ENCODE measurements around the gene BLTP3A. TPM values are rescaled to one million over a fixed set of nuclear protein-coding genes. Genes with fewer than 3 reads are reported as not detected.
A peak's percentile ranks its signal among the peaks of the same experiment; 100 is the strongest.

The BLTP3A gene
- total and polyA plus RNA-seq, 2 of the 13 experiments (the other 11 are each of a cell fraction or from before 2014, with no cell fraction given) = 22.1 to 24.0 TPM

- peak; percentile 74; the same call in 1 of the 2 replicates for TF ChIP-seq EEA1 (CRISPR knock-in tag; IDR thresholded peaks at IDR 0.05; ENCODE audit: borderline replicate concordance)
- no peak for TF ChIP-seq ZZZ3 (CRISPR knock-in tag; IDR thresholded peaks at IDR 0.05; ENCODE audit: borderline replicate concordance)
- TF ChIP-seq SP2 (CRISPR knock-in tag; IDR thresholded peaks at IDR 0.05) = 0 out of 2 replicates have a peak, but pooled peaks have one; percentile 41
- TF ChIP-seq ZNF761 (CRISPR knock-in tag; conservative IDR thresholded peaks at IDR 0.05) = 0 out of 2 replicates have a peak, but pooled peaks have one; percentile 5
- peak; percentile 3 for TF ChIP-seq ZMYM3 (CRISPR knock-in tag; IDR thresholded peaks at IDR 0.05)
- TF ChIP-seq ZNF574 (CRISPR knock-in tag; IDR thresholded peaks at IDR 0.05) = peak; percentile 97
- no peak for TF ChIP-seq ZNF557 (CRISPR knock-in tag; IDR thresholded peaks at IDR 0.05)
- no peak for TF ChIP-seq CEBPZ (IDR thresholded peaks at IDR 0.05; ENCODE audit: low read length)
- peak; percentile 79 for TF ChIP-seq ASH2L (IDR thresholded peaks at IDR 0.05; ENCODE audit: insufficient read length, low read depth, low read length)
- TF ChIP-seq MBNL3 (CRISPR knock-in tag; conservative IDR thresholded peaks at IDR 0.05) = no peak
- TF ChIP-seq ZNF780A (CRISPR knock-in tag; IDR thresholded peaks at IDR 0.05) = no peak
- 0 out of 2 replicates have a peak, but pooled peaks have one; percentile 48 for TF ChIP-seq ZNF552 (CRISPR knock-in tag; IDR thresholded peaks at IDR 0.05; ENCODE audit: borderline replicate concordance)
- TF ChIP-seq RFX1 (IDR thresholded peaks at IDR 0.05) = no peak
- TF ChIP-seq ZNF709 (CRISPR knock-in tag; IDR thresholded peaks at IDR 0.05) = peak; percentile 74
- TF ChIP-seq ZMYM4 (CRISPR knock-in tag; IDR thresholded peaks at IDR 0.05) = peak; percentile 63; the same call in 1 of the 2 replicates
- TF ChIP-seq ZNF234 (CRISPR knock-in tag; conservative IDR thresholded peaks at IDR 0.05) = no peak; the same call in 1 of the 2 replicates
- no peak for TF ChIP-seq NCOR1 (IDR thresholded peaks at IDR 0.05; ENCODE audit: borderline replicate concordance, low read length)
- TF ChIP-seq ZNF512B (CRISPR knock-in tag; IDR thresholded peaks at IDR 0.05; ENCODE audit: borderline replicate concordance) = peak; percentile 80; the same call in 1 of the 2 replicates
- TF ChIP-seq ZNF44 (CRISPR knock-in tag; IDR thresholded peaks at IDR 0.05) = 0 out of 2 replicates have a peak, but pooled peaks have one; percentile 9
- TF ChIP-seq ZNF253 (CRISPR knock-in tag; IDR thresholded peaks at IDR 0.05; ENCODE audit: borderline replicate concordance) = no peak
Observed at GRCh38 chr6:34791701-34792604, at the start of gene BLTP3A (continued).

Measured in HepG2 (cell line).